HG03280 (cell line): ENCODE measurements around the gene BATF3.
"Not testable (repeated sequence)": the region's sequence is repeated elsewhere in the genome, so short reads cannot be mapped to it uniquely, and the experiment has no call there.

Experiments
- ATAC-seq: cut with Tn5 transposase; IDR thresholded peaks from one replicate; pipeline ENCODE4 v1.9.1; 2021; ENCODE audit warnings: mild to moderate bottlenecking, moderate library complexity; ENCODE audit not compliant: unreplicated experiment

Gene BATF3

GRCh38 chr1:212699625-212700222 is at the start of gene BATF3:
Gene BATF3, minus strand, starts transcription at chr1:212699840. Its CDS starts 78 bp downstream, at chr1:212699762.
- ATAC-seq, result peak; percentile 18

- ATAC-seq, result no peak
Measured at GRCh38 chr1:212746546-212746945, 46.9 kb upstream of the BATF3 start.

- no peak for ATAC-seq
Measured at GRCh38 chr1:212745303-212745702, 45.7 kb upstream of the BATF3 start.

- no peak for ATAC-seq
Measured at GRCh38 chr1:212743901-212744475, 44.3 kb upstream of the BATF3 start.

- no peak for ATAC-seq
Measured at GRCh38 chr1:212738330-212738729, 38.7 kb upstream of the BATF3 start.

- ATAC-seq, result no peak
Measured at GRCh38 chr1:212737559-212737958, 37.9 kb upstream of the BATF3 start.

- ATAC-seq, result no peak
Measured at GRCh38 chr1:212733109-212733508, 33.5 kb upstream of the BATF3 start.

GRCh38 chr1:212731630-212732029 is 32.0 kb upstream of the BATF3 start:
- ATAC-seq, result no peak

GRCh38 chr1:212728606-212729005 is 29.0 kb upstream of the BATF3 start:
- ATAC-seq, result no peak

GRCh38 chr1:212727386-212728181 is 27.9 kb upstream of the BATF3 start:
- ATAC-seq, result no peak

GRCh38 chr1:212724679-212725078 is 25.0 kb upstream of the BATF3 start:
- ATAC-seq, result not testable (repeated sequence)

- ATAC-seq, result no peak
Measured at GRCh38 chr1:212722270-212722957, 22.8 kb upstream of the BATF3 start.

- ATAC-seq, result no peak
Measured at GRCh38 chr1:212721388-212722247, 22.0 kb upstream of the BATF3 start.

- no peak for ATAC-seq
Measured at GRCh38 chr1:212719633-212720032, 20.0 kb upstream of the BATF3 start.

- no peak for ATAC-seq
Measured at GRCh38 chr1:212718499-212718898, 18.9 kb upstream of the BATF3 start.

GRCh38 chr1:212716161-212716560 is 16.5 kb upstream of the BATF3 start:
- ATAC-seq, result no peak

- no peak for ATAC-seq
Measured at GRCh38 chr1:212713465-212714136, 14.0 kb upstream of the BATF3 start.

GRCh38 chr1:212712451-212713303 is 13.0 kb upstream of the BATF3 start:
- no peak for ATAC-seq

GRCh38 chr1:212711974-212712373 is 12.3 kb upstream of the BATF3 start:
- ATAC-seq, result not testable (repeated sequence)
